Prostate gland (tissue), 2 donors: ENCODE results near the gene CACNA1E. TPM values are rescaled to one million over a fixed set of nuclear protein-coding genes. Genes with fewer than 3 reads are reported as not detected.

Experiments used
- DNase-seq: peaks from one replicate; pipeline ENCODE4 v3.0.0-alpha.2; 2019; ENCODE audit warnings: low spot score
- H3K27ac ChIP-seq, 2 donors: fragments of 200-600 bp; sonication (generic); 2 replicates each; pipeline ENCODE4 v1.5.1; 2017 to 2019
- H3K27me3 ChIP-seq: fragments of 200-600 bp; sonication (generic); replicated peaks from 2 replicates; pipeline ENCODE4 v1.5.1; 2019; ENCODE audit not compliant: insufficient read depth
- H3K36me3 ChIP-seq, 2 donors: fragments of 200-600 bp; sonication (generic); 1 replicate in 1 of 2; 2 replicates in 1 of 2; pipeline versions ENCODE4 v1.5.1 to v1.8.1; 2017 to 2019
- H3K4me1 ChIP-seq: fragments of 200-600 bp; sonication (generic); replicated peaks from 2 replicates; pipeline ENCODE4 v1.5.1; 2019
- H3K4me3 ChIP-seq, 2 donors: fragments of 200-600 bp; sonication (generic); 2 replicates each; pipeline ENCODE4 v1.5.1; 2017 to 2019
- H3K9me3 ChIP-seq: fragments of 200-600 bp; sonication (generic); 2 replicates; pipeline ENCODE4 v1.5.1; 2017
- CTCF ChIP-seq, 4 experiments: fragments of 200-600 bp in 2 of 4; fragments of 450-650 bp in 2 of 4; sonication (generic) in 2 of 4; IDR thresholded peaks; 1 replicate in 3 of 4; 2 replicates in 1 of 4; pipeline ENCODE4 v1.5.1; 2016 to 2019; ENCODE audit warnings: antibody characterized with exemption in 4 of 4, mild to moderate bottlenecking in 2 of 4, moderate library complexity in 2 of 4
- POLR2A ChIP-seq: fragments of 450-650 bp; IDR thresholded peaks from one replicate; pipeline ENCODE4 v1.6.1; 2016; ENCODE audit warnings: antibody characterized with exemption, mild to moderate bottlenecking
- POLR2AphosphoS5 ChIP-seq: sonication (generic); formaldehyde crosslinking; IDR thresholded peaks from one replicate; pipeline ENCODE4 v1.6.1; 2017; ENCODE audit warnings: antibody characterized with exemption
- WGBS: methylation state at CpG from one replicate; pipeline ENCODE4 v1.1.5; 2018; 5-methylcytosine and 5-hydroxymethylcytosine counted together
- intact Hi-C: fragments of 100-400 bp; cut with DNase I; formaldehyde crosslinking; loops from one replicate; pipeline ENCODE4 v1.14.2; 2022
- total RNA-seq, 2 donors: library from RNA; depleted of rRNA; stranded (reverse); fragments of >200 nt; gene quantifications; one replicate each; pipeline ENCODE4 v1.1.0, GENCODE V29; 2016

CACNA1E gene
- total RNA-seq, 2 donors from 2014 or later = 4.1 TPM; not detected in 1

DNA sequence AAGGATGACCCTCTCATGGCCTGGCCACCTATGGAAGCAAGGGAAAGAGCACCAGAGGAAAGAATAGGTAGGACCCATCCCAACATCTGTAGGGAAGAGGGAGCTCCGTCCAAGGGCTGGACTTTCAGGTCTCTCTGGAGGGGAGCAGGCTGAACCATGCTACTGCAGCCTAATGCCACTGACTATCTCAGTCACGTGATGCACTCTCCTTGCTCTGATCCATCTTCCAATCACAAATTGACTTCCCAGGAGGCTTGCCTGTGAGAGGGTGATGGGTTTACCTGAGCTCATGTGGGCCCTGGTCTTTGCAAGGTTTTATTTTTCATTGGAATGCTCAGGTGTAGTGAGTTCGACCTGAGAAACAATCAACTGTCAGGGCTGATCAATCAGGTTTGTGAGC lies 128.8 kb downstream of the CACNA1E start:
- intact Hi-C loops = no loop called here
- no peak for DNase-seq
- no peaks in the 10 kb centered on the region for H3K4me1 ChIP-seq
- H3K9me3 ChIP-seq = no peaks in the 10 kb centered on the region
- TF ChIP-seq POLR2A (no peak), CTCF (IDR thresholded peaks at IDR 0.05) (no peak), POLR2AphosphoS5 (no peak)
- no peaks in the 10 kb centered on the region for H3K36me3 ChIP-seq
- no peak overlapping the region for H3K27ac ChIP-seq
- no peak overlapping the region for H3K4me3 ChIP-seq
- H3K27me3 ChIP-seq = no peaks in the 10 kb centered on the region
- 74% methylated on average over 3 of the region's 3 CpGs for WGBS

- intact Hi-C loops = no loop called here
- TF ChIP-seq POLR2A (no peak), CTCF (IDR thresholded peaks at IDR 0.05) (no peak), POLR2AphosphoS5 (no peak)
- Histone ChIP-seq H3K27ac (no peak overlapping the region), H3K36me3 (no peaks in the 10 kb centered on the region), H3K4me1 (no peaks in the 10 kb centered on the region), H3K9me3 (no peaks in the 10 kb centered on the region), H3K27me3 (no peaks in the 10 kb centered on the region), H3K4me3 (no peak overlapping the region)
- 20% methylated on average over 2 of the region's 2 CpGs for WGBS
- no peak for DNase-seq
Measured at GRCh38 chr1:181618559-181618958, 135.2 kb downstream of the CACNA1E start.

GRCh38 chr1:181620183-181620582 lies 136.9 kb downstream of the CACNA1E start:
- Histone ChIP-seq H3K4me1 (no peaks in the 10 kb centered on the region), H3K27ac (no peak overlapping the region), H3K27me3 (no peaks in the 10 kb centered on the region), H3K4me3 (no peak overlapping the region), H3K9me3 (no peaks in the 10 kb centered on the region), H3K36me3 (no peaks in the 10 kb centered on the region)
- intact Hi-C loops = no loop called here
- no peak for DNase-seq
- no peak for TF ChIP-seq CTCF (IDR thresholded peaks at IDR 0.05)
- TF ChIP-seq POLR2A = no peak
- no peak for TF ChIP-seq POLR2AphosphoS5
- 89% methylated on average over 1 of the region's 1 CpG for WGBS

DNA sequence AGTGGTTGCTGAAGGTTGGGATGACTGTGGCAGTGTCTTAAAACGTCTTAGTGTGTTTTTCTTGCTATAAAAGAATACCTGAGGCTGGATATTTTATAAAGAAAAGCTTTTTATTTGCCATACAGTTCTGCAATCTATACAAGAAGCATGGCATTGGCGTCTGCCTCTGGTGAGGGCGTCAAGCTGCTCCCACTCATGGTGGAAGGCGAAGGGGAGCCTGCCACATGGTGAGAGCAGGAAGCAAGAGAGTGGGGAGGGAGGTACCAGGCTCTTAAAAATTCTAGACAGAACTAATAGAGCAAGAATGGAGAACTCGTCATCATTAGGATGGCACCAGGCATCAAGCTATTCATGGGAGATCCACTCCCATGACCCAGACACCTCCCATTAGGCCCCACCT lies 140.5 kb downstream of the CACNA1E start:
- Histone ChIP-seq H3K9me3 (no peaks in the 10 kb centered on the region), H3K36me3 (no peaks in the 10 kb centered on the region), H3K4me1 (no peaks in the 10 kb centered on the region), H3K27ac (no peak overlapping the region), H3K27me3 (no peaks in the 10 kb centered on the region), H3K4me3 (no peak overlapping the region)
- intact Hi-C loops = no loop called here
- 59% methylated on average over 5 of the region's 5 CpGs for WGBS
- TF ChIP-seq CTCF (IDR thresholded peaks at IDR 0.05) (no peak), POLR2A (no peak), POLR2AphosphoS5 (no peak)
- DNase-seq = no peak

GRCh38 chr1:181626279-181626938 lies 143.1 kb downstream of the CACNA1E start:
- Histone ChIP-seq H3K36me3 (no peaks in the 10 kb centered on the region), H3K4me1 (no peaks in the 10 kb centered on the region), H3K9me3 (no peaks in the 10 kb centered on the region), H3K4me3 (no peak overlapping the region), H3K27ac (no peak overlapping the region), H3K27me3 (no peaks in the 10 kb centered on the region)
- no peak for DNase-seq
- intact Hi-C loops = no loop called here
- 69% methylated on average over 5 of the region's 5 CpGs for WGBS
- TF ChIP-seq POLR2AphosphoS5 (no peak), CTCF (IDR thresholded peaks at IDR 0.05) (no peak), POLR2A (no peak)
